Measurements from ENCODE around the gene TMEM106C. TPM values are rescaled to one million over a fixed set of nuclear protein-coding genes. Genes with fewer than 3 reads are reported as not detected.

The TMEM106C gene
- polyA plus RNA-seq, 1 experiment = 217 TPM

- ChIA-PET CTCF (interaction anchor here (0.6 to 0.9 kb wide), 3 partner anchors 8 to 186 kb away, joined by 3 to 4 read pairs (median 3); no protein-coding TSS in a partner anchor), POLR2A (no interaction called here)
- no peak for TF ChIP-seq CTCF (IDR thresholded peaks at IDR 0.05; ENCODE audit: insufficient read depth, low read depth, low read length)
- Histone ChIP-seq H3K27me3 (ENCODE audit: control insufficient read depth, insufficient read depth, low read length) (peaks cover 53% of the 10 kb centered on the region), H3K36me3 (ENCODE audit: control insufficient read depth, insufficient read depth, low read length) (no peaks in the 10 kb centered on the region), H3K4me3 (ENCODE audit: low read depth, low read length) (no peak overlapping the region)
- no peak for DNase-seq (ENCODE audit: low read depth)
Measured at GRCh38 chr12:48002773-48003218, 39.4 kb downstream of the TMEM106C start.

- TF ChIP-seq CTCF (IDR thresholded peaks at IDR 0.05; ENCODE audit: insufficient read depth, low read depth, low read length) = no peak
- CTCF ChIA-PET = no interaction called here
- Histone ChIP-seq H3K36me3 (ENCODE audit: control insufficient read depth, insufficient read depth, low read length) (no peaks in the 10 kb centered on the region), H3K4me3 (ENCODE audit: low read depth, low read length) (peak overlapping the region; percentile 20; the same call in 1 of the 2 replicates), H3K27me3 (ENCODE audit: control insufficient read depth, insufficient read depth, low read length) (peaks cover 48% of the 10 kb centered on the region)
- no peak for DNase-seq (ENCODE audit: low read depth)
- POLR2A ChIA-PET = no interaction called here
Measured at GRCh38 chr12:48003226-48004052, 40.0 kb downstream of the TMEM106C start.

GRCh38 chr12:48004053-48004941, 40.9 kb downstream of the TMEM106C start, which contains the start of gene COL2A1:
Gene COL2A1, minus strand, starts transcription at chr12:48004476. Its CDS starts 155 bp downstream, at chr12:48004321.
- peaks cover 46% of the 10 kb centered on the region for H3K27me3 ChIP-seq (ENCODE audit: control insufficient read depth, insufficient read depth, low read length)
- peak within 1 kb of the TSS; percentile 20 for H3K4me3 ChIP-seq (ENCODE audit: low read depth, low read length)
- DNase-seq (ENCODE audit: low read depth) = no peak
- ChIA-PET CTCF (no interaction called here), POLR2A (interaction anchor here (0.6 kb wide), 1 partner anchor 92 kb away, joined by 5 read pairs; no protein-coding TSS in a partner anchor)
- H3K36me3 ChIP-seq (ENCODE audit: control insufficient read depth, insufficient read depth, low read length) = no peaks in the 10 kb centered on the region
- no peak for TF ChIP-seq CTCF (IDR thresholded peaks at IDR 0.05; ENCODE audit: insufficient read depth, low read depth, low read length)

- DNase-seq (ENCODE audit: low read depth) = no peak
- TF ChIP-seq CTCF (IDR thresholded peaks at IDR 0.05; ENCODE audit: insufficient read depth, low read depth, low read length) = no peak
- H3K27me3 ChIP-seq (ENCODE audit: control insufficient read depth, insufficient read depth, low read length) = peaks cover 49% of the 10 kb centered on the region
- no peak overlapping the region for H3K4me3 ChIP-seq (ENCODE audit: low read depth, low read length)
- no peaks in the 10 kb centered on the region for H3K36me3 ChIP-seq (ENCODE audit: control insufficient read depth, insufficient read depth, low read length)
- POLR2A ChIA-PET = interaction anchor here (0.6 kb wide), 1 partner anchor 91 kb away, joined by 5 read pairs; no protein-coding TSS in a partner anchor
- CTCF ChIA-PET = no interaction called here
Measured at GRCh38 chr12:48005001-48005749, 41.8 kb downstream of the TMEM106C start.

Measured in BJ (cell line).